Measurements from ENCODE around the gene BBOX1. TPM values are rescaled to one million over a fixed set of nuclear protein-coding genes. Genes with fewer than 3 reads are reported as not detected.

The BBOX1 gene
- total RNA-seq, 1 donor from 2014 or later = not detected

- no peaks in the 10 kb centered on the region for H3K36me3 ChIP-seq (ENCODE audit: control insufficient read depth, insufficient read depth, low read length)
- no peak for TF ChIP-seq CTCF (IDR thresholded peaks at IDR 0.05; ENCODE audit: insufficient read depth, low read length, poor library complexity, severe bottlenecking)
Observed at GRCh38 chr11:27052668-27053067, 12.1 kb downstream of the BBOX1 start.

GRCh38 chr11:27055065-27055682 lies 14.6 kb downstream of the BBOX1 start:
- Histone ChIP-seq H3K4me3 (ENCODE audit: low read depth, low read length) (no peak overlapping the region), H3K36me3 (ENCODE audit: control insufficient read depth, insufficient read depth, low read length) (no peaks in the 10 kb centered on the region), H3K27me3 (ENCODE audit: control insufficient read depth, insufficient read depth, low read length) (no peaks in the 10 kb centered on the region)
- DNase-seq (ENCODE audit: low read depth) = peak; percentile 32
- no peak for TF ChIP-seq CTCF (IDR thresholded peaks at IDR 0.05; ENCODE audit: insufficient read depth, low read length, poor library complexity, severe bottlenecking)

More at GRCh38 chr11:27052668-27053067, 12.1 kb downstream of the BBOX1 start:
- no peak for DNase-seq (ENCODE audit: low read depth)
- H3K4me3 ChIP-seq (ENCODE audit: low read depth, low read length) = no peak overlapping the region
- H3K27me3 ChIP-seq (ENCODE audit: control insufficient read depth, insufficient read depth, low read length) = no peaks in the 10 kb centered on the region

GRCh38 chr11:27057091-27057780 lies 16.6 kb downstream of the BBOX1 start:
- Histone ChIP-seq H3K4me3 (ENCODE audit: low read depth, low read length) (no peak overlapping the region), H3K36me3 (ENCODE audit: control insufficient read depth, insufficient read depth, low read length) (no peaks in the 10 kb centered on the region), H3K27me3 (ENCODE audit: control insufficient read depth, insufficient read depth, low read length) (no peaks in the 10 kb centered on the region)
- no peak for DNase-seq (ENCODE audit: low read depth)
- no peak for TF ChIP-seq CTCF (IDR thresholded peaks at IDR 0.05; ENCODE audit: insufficient read depth, low read length, poor library complexity, severe bottlenecking)

- Histone ChIP-seq H3K27me3 (ENCODE audit: control insufficient read depth, insufficient read depth, low read length) (no peaks in the 10 kb centered on the region), H3K4me3 (ENCODE audit: low read depth, low read length) (no peak overlapping the region), H3K36me3 (ENCODE audit: control insufficient read depth, insufficient read depth, low read length) (no peaks in the 10 kb centered on the region)
- DNase-seq (ENCODE audit: low read depth) = no peak
- no peak for TF ChIP-seq CTCF (IDR thresholded peaks at IDR 0.05; ENCODE audit: insufficient read depth, low read length, poor library complexity, severe bottlenecking)
Observed at GRCh38 chr11:27058456-27058855, 17.8 kb downstream of the BBOX1 start.

- Histone ChIP-seq H3K27me3 (ENCODE audit: control insufficient read depth, insufficient read depth, low read length) (no peaks in the 10 kb centered on the region), H3K4me3 (ENCODE audit: low read depth, low read length) (no peak overlapping the region), H3K36me3 (ENCODE audit: control insufficient read depth, insufficient read depth, low read length) (no peaks in the 10 kb centered on the region)
- no peak for DNase-seq (ENCODE audit: low read depth)
- no peak for TF ChIP-seq CTCF (IDR thresholded peaks at IDR 0.05; ENCODE audit: insufficient read depth, low read length, poor library complexity, severe bottlenecking)
Observed at GRCh38 chr11:27059431-27059830, 18.8 kb downstream of the BBOX1 start.
